Stimulated activated naive CD8-positive, alpha-beta T cell treated with anti-CD3 and anti-CD28 coated beads, Interleukin-15, Interleukin-2, amounts not matched to agents 100 U/mL and 50 U/mL, for 24 hours (primary cell): ENCODE measurements around the gene P4HA2.

Source experiments
- ATAC-seq: fragments of 150-1000 bp; cut with Tn5 transposase; one replicate; pipeline ENCODE4 v1.10.0; 2021
- DNase-seq: peaks from one replicate; pipeline ENCODE4 v3.0.0; 2021

P4HA2 gene

GRCh38 chr5:132264546-132265335, 37.1 kb upstream of the P4HA2 start:
- DNase-seq: no peak

DNA sequence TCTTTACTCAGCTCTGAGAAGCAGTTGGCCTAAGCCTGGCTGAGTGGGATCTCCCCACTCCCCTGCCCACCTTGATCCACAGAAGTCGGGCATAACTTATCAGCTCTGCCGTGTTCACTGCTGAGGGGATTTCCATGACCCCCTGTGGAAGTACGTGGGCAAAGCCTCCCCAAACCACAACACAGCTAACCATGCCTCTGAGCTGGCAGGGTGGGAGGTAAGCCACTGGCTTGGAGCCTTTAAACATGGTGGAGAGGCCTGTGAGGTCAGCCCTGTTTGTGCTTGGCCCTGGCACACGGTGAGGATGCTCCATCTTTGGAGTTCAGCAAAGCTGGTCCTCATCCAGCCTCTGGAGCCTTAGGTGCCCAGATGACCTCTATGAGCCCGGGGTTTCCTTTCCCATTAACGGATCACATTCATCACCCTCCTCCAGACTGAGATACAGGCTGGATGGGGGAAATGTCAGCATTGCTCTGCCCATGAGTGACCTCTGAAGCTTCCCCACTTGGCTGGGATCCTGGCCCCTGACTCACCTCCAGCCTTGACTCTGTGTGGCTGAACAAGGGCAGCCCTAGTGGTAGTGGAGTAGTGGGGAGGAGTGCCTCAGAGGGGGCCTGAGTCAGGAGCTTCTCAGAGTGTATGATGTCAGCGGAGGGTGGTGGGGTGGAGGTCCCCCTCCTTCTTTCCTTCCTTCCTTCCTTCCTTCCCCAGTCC, 36.1 kb upstream of the P4HA2 start:
- ATAC-seq (peak; percentile 75), DNase-seq (peak; percentile 64)

More at GRCh38 chr5:132264546-132265335, 37.1 kb upstream of the P4HA2 start:
- ATAC-seq: no peak

DNA sequence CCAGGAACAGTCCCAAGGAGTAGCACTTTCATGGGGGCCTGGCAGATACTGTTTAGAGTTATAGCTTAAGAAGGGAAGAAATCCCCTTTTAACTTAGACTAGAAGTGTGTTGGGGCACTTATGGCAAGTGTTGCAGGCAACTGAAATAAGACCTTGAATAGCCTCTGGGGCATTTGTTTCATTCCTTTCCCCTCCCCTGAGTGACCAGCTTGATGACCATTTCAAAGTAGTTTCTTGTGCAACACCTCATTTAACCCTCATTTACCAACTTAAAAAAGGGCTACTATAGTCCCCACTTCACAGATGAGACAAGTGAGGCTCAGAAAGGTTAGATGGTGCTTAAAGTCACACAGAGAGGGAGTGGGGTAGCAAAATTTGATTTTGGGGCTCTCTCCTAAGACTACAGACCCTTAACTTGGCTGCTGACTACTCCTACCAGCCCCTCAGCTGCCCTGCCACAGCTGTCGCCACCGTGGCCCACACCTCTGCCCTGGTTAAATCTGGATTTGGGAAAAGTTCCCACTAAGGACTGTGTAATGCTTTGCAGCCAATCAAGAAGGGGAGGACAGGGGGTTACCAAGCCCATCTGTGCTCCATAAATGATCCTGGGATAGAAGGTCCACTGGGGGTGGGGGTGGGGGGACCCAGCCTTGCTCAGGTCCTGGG, 35.4 kb upstream of the P4HA2 start:
- ATAC-seq (no peak), DNase-seq (no peak)

GRCh38 chr5:132261881-132262845, 34.5 kb upstream of the P4HA2 start:
- ATAC-seq: no peak
- DNase-seq: no peak

DNA sequence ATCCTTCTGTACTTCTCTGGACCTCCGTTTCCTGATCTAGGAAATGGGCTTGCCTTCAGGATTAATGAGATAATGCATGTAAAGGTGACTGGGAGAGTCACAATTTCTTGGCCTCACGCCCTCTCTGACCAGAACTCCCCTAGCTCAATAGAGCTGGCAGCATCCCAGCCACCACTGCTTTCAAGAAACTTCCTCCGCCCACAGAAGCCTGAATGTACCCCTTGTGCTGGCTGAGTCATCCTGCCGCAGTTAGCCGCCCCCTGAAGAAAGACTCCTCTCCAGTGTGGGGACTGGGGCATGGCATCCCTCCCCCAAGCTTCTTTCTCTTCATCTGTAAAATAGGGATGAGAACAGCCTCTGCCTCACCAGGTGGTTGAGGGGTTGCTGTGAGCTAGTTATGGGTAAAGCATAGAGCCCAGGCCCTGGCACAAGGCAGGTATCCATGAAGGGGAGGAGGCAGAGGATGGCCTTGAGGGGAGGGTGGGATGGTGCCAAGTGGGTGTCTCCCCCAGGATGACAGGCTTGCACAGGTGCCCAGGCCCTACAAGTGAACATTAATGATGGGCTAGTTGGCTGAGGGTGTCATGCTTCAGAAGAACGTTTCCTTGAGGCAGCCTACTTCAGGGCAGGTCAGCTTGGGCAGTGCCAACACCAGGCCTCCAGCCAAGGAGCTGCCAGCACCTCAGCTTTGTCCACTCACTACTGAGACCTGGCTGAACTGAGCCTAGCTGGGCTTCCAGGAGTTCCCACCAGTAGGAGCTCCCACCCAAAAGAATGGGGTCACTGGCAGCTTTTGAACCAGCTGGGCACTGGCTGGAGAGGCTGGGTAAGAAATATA, 33.3 kb upstream of the P4HA2 start:
- peak; percentile 78 for DNase-seq
- peak; percentile 60 for ATAC-seq

DNA sequence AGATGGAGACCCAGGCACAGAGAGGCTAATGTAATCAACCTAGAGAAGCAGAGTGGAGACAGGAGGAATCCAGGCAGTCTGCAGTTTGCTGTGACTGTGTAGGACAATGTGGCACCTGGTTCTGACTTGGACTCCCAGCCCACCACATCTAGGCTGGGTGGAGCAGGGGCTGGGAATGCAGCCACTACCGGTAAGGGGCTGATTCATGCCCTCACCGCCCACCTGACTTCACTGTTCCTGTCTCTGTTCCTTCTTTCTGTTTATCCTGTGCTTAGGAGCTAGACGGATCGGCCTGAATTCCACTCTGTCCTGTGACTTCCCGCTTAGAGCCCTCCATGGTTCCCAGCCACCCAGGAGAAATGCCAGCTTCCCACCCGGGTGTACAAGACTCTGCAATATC, 32.4 kb upstream of the P4HA2 start:
- no peak for ATAC-seq
- DNase-seq: no peak

DNA sequence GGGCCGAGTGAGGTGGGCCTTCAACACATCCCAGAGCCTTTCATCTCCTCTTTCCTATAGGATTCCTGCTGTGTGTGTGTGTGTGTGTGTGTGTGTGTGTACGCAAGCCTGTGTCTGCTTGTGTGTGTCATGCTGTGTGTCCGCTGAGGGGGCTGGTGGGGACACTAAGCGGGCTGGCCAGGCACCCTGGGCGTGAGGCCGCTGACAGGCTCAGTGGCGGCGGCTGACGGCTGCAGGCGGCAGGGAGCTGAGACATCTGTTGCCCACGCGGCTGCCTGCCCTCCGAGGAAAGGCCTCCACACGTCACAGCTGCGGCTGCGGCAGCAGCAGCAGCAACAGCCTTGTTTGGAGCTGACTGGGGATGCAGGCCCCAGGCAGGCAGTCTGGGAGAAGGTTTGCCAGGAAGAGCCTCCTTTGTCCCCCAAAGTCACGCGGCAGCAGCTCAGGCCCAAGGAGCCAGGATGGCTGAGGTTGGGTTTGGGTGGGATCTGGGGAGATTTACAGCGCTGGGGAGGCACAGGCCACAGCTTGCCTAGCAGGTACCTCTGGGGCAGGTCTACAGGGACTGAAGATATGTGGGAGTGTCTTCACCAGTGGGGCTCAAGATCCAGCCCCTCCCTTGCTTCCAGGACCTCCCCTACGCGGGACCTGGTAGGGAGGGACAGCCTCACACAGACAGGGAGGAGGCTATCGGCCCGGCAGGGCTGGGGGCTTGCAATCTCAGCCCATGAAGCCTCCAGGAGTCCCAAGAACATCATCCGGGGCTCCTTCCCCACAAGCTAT, 31.6 kb upstream of the P4HA2 start:
- ATAC-seq: no peak
- DNase-seq: no peak

GRCh38 chr5:132258102-132259068, 30.7 kb upstream of the P4HA2 start:
- DNase-seq (no peak), ATAC-seq (no peak)

DNA sequence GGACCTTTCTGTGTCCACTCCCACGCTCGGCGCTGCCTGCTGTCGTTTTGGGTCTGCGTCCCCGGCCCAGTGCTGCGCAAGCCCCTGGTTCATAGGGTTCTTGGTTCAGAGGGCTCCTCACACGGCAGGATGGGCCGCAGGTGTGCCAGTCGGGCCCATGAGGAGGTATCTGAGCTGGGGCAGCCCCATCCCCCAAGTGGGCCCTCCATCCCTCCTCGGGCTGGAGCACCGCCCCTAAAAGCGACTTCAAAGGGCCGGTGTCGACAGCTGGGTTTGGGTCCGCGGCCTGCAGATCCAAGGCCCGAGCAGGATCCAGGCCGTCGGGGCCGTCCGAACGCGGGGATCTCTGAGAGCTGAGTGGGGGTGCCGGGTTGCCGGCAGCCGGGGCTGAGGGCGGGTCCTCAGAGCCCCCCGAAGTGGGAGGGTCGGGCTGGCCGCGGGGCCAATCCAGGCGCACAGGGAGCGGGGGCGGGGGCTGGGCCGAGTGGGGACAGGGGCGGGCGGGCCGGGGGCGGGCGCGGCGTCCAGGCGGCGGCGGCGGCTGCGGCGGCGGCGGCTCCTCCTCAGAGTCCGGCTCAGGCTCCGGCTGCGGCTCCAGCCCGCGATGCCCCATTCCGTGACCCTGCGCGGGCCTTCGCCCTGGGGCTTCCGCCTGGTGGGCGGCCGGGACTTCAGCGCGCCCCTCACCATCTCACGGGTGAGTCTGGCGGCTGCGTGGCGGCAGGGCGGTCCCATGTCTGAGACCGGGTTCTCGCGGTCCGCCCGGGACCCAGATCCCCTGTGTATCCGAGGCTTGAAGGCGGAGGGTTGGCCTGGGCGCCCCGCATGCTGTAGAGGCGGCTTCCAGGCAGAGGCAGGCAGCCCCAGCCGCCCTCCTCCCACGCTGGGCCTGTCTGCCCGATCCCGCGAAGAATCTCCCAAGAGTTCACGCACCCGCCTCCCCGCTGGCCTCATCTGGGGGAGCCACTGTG, 29.8 kb upstream of the P4HA2 start, which contains the start of gene PDLIM4:
PDLIM4 (plus strand) TSS at position 566 of the 971 bp plus-strand sequence; CDS start at position 605, 39 bp downstream.
- no peak for ATAC-seq
- no peak for DNase-seq

DNA sequence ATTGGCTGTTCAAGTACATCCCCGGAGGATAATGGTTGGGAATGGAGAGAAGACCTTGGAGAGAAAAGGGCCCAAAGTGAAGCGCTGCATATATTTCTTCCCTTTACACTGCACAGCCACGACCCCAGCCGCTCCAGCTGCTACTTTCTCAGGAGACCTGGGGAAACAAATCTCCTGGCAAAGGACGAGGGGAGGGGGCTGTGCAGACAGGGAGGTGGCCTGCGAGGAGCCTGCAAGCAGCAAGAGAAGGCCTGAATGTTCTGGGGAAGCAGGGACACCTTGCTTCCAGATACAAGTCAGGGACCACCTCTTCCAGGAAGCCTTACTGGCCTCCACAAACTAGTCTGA, 29.1 kb upstream of the P4HA2 start:
- ATAC-seq: no peak
- DNase-seq: no peak

- ATAC-seq: no peak
- DNase-seq: no peak
Observed at GRCh38 chr5:132256086-132256782, 28.6 kb upstream of the P4HA2 start.

DNA sequence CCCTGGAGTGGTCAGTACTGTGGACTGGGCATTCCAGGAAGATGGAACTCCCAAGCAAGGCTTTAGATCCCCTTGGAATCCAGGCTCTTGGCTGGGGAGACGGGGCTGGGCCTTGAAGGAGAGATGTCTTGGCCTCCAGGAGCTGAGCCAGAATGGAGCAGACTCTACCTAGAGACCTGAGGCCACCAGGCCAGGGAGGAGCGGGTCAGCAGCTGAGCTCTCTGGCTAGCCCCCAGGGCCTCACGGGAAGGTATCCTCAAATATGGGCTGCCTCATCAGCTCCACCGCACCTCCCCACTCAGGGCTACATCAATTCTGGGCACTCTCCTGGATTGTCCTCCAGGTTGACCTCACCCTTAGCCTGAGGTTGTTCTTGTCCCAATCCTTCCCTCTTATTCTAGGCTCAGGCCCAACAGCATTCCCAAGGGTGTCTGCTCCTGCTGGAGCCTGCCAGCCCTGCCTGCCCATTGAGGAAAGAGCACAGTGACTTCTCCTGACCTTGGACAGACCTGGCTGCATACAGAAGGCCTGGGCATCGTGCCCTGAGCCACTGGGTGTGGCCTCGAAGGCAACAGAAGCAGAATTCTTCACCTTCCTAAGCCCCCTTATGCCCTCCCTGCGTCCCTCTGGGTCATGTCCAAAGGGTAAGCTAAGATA, 26.8 kb upstream of the P4HA2 start:
- ATAC-seq: no peak
- no peak for DNase-seq

DNA sequence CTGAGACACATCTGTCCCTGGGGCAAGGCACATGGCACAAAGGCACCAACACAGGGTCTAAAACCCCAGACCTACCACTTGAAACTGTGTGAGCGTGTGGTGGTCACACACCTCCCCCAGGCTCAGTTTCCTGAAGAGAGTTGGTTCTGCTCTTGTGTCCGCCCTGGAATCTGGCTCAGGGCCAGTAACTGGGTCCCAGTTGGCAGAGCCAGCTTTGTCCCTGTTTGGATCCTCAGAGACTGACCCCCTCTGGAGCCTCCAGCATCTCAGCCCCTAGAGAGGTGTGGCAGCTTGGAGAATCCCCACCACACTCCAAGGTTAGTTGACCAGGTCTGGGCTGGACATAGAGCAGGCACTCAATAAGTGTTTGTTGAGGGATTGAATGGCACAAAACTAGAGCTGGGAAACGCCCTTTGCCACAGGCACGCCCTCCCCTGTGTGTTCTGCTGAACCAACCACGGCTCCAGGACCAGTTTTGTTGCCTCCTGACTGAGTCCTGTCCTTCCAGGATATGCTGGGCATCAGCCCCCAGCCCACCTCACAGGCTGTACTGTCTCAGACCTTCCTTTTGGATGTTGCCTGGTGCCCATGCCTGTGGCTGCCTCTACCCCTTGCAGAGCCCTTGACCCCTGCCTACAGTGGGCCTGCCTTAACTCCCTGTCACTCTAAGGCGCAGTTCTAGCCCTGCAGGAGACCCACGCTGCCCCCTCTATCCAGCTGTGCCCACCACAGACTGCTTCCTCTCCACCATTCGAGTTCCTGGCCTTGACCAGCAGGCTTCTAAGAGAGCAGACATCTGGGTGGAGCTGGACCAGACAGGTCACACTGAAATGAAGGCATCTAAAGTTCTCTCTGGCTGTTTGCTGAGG, 26.0 kb upstream of the P4HA2 start:
- DNase-seq (no peak), ATAC-seq (no peak)

- no peak for DNase-seq
- ATAC-seq: no peak
Observed at GRCh38 chr5:132253008-132253441, 25.4 kb upstream of the P4HA2 start.

DNA sequence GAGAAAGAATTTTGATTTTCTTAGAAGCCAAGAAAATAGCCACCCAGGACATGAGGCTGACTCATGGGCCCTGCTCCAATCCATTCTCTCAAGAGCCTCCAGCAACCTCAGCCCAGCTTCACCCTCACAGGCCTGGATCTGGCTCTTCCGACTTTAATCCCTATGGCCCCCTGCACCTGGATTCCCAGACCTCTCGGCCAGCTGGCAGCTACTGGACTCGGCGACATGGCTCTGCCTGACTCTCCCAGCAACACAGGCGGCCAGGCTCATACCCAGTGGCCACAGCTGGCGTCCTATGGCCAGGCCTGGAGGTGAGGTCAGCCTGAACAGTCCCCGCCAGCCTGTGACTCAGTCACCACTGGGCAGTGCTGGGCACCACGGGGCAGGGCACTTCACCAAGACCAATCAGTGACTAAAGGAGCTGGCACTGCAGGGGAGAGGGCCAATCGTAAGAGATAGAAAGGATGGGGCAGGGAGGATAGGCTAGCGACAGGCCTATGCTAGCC, 23.6 kb upstream of the P4HA2 start:
- no peak for ATAC-seq
- no peak for DNase-seq
